ENCODE data around the gene CGREF1.

- no peak for TF ChIP-seq CTCF (IDR thresholded peaks at IDR 0.05)
- TF ChIP-seq POLR2A (IDR thresholded peaks at IDR 0.05), result no peak
Observed at GRCh38 chr2:27130396-27130795, 11.5 kb upstream of the CGREF1 start.

Data from esophagus squamous epithelium (tissue), 4 donors.